GM10248 (cell line): ENCODE measurements around the gene RFX8.

Experiments
- CTCF ChIA-PET: fragments of 300-600 bp; sonication (Branson Sonifier 250); formaldehyde crosslinking; extraction: SDS; loops from one replicate; lab custom pipeline; 2021; ENCODE audit warnings: antibody characterized with exemption; lab: Yijun Ruan, JAX
- POLR2A ChIA-PET: fragments of 350-650 bp; sonication (Branson Sonifier 250); formaldehyde crosslinking; extraction: SDS; loops from one replicate; lab custom pipeline; 2020; ENCODE audit warnings: antibody characterized with exemption; lab: Yijun Ruan, JAX
- DNase-seq: peaks from one replicate; pipeline ENCODE4 v3.0.0; 2012; ENCODE audit errors: extremely low spot score
- TF ChIP-seq, protein P1 (sequence below): IDR thresholded peaks from 2 replicates; pipeline ENCODE4 v1.5.1; 2012; ENCODE audit warnings: mild to moderate bottlenecking, low read depth; ENCODE audit errors: extremely low read depth, missing control alignments, control extremely low read depth

RFX8 gene

DNA sequence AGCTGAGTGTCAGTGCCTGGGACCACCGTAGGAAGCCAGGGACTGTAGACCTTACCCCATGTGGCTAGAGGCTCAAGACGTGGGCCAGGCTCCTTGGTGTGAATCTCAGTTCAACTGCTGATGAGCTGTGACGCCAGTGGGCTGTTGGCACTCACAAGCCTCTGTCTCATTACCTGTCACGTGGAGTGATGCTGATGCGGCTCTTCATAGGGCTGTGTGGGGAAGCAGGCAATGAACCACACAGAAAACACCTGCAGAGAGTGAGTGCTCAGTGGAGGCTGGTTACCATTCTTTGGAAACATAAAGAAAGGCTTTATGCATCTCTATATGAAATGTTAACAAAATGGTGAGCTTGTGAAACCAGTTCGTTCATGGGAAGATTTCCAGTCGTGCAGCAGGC is 123.7 kb downstream of the RFX8 start:
- DNase-seq = no peak
- ChIA-PET POLR2A (no interaction called here), CTCF (interaction anchor here (1.4 kb wide), 2 partner anchors 9 to 11 kb away, joined by 3 to 5 read pairs; no protein-coding TSS in a partner anchor)
- TF ChIP-seq, protein P1, sequence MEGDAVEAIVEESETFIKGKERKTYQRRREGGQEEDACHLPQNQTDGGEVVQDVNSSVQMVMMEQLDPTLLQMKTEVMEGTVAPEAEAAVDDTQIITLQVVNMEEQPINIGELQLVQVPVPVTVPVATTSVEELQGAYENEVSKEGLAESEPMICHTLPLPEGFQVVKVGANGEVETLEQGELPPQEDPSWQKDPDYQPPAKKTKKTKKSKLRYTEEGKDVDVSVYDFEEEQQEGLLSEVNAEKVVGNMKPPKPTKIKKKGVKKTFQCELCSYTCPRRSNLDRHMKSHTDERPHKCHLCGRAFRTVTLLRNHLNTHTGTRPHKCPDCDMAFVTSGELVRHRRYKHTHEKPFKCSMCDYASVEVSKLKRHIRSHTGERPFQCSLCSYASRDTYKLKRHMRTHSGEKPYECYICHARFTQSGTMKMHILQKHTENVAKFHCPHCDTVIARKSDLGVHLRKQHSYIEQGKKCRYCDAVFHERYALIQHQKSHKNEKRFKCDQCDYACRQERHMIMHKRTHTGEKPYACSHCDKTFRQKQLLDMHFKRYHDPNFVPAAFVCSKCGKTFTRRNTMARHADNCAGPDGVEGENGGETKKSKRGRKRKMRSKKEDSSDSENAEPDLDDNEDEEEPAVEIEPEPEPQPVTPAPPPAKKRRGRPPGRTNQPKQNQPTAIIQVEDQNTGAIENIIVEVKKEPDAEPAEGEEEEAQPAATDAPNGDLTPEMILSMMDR = no peak

DNA sequence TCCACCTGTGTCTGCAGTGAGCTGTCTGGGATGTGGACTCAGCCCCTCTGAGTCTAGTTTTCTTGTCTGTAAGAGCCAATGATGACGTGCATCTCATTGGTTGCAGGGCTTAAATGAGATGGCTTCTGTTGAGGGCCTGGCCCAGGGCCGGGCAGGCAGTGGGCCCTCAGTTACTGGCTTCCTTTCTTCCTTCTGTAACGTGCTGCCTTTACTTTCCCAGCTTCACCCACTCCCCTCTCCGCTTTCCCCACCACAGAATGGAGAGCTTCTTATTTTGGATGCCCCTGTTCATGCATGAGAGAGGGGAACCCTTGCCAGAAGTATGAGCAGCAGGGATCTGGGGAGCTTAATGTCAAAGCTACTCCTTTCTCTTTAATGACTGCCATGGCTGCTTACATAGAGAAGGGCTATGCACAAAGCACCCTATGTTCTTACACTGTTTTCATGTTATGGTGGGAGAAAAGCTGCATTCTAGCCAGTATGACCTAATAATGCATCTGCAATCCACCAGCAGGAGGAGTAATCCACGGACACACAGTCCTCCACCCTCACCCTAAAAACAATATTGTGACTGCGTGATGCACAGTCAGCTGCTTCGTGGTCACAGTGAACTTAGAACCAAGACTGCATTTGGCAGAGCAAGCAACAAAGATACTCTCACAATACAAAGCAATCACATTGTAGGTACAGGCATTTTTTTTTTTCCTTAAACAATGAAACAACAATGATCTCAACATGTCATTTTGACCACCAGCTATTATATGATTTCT is 124.8 kb downstream of the RFX8 start:
- ChIA-PET CTCF (interaction anchor here (1.1 to 1.4 kb wide), 3 partner anchors 8 to 13 kb away, joined by 3 read pairs; no protein-coding TSS in a partner anchor), POLR2A (no interaction called here)
- DNase-seq = no peak
- TF ChIP-seq, protein P1 = no peak

DNA sequence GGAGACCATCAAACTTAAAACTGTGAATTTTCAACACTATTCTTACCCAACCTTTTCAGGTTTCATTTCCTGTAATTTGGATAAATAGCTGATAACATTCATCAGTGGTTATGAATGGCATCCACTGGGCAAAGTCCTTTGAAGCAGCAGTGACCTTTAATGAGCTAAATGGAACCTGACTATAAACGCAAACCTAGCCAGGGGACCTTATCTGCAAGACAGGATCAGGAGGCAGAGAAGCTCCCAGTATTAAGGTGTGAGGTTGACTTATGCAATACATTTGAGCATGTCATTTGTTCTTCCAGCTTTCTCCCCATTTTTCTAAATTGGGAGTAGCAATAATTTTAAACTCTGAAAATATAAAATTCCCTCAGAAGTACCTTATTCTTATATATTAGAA is 126.0 kb downstream of the RFX8 start:
- POLR2A ChIA-PET = no interaction called here
- CTCF ChIA-PET = interaction anchor here (1.0 to 1.3 kb wide), 3 partner anchors 9 to 186 kb away, joined by 3 read pairs; no protein-coding TSS in a partner anchor
- no peak for DNase-seq
- TF ChIP-seq, protein P1 = no peak
